Measurements from ENCODE around the gene MBOAT2.

DNA sequence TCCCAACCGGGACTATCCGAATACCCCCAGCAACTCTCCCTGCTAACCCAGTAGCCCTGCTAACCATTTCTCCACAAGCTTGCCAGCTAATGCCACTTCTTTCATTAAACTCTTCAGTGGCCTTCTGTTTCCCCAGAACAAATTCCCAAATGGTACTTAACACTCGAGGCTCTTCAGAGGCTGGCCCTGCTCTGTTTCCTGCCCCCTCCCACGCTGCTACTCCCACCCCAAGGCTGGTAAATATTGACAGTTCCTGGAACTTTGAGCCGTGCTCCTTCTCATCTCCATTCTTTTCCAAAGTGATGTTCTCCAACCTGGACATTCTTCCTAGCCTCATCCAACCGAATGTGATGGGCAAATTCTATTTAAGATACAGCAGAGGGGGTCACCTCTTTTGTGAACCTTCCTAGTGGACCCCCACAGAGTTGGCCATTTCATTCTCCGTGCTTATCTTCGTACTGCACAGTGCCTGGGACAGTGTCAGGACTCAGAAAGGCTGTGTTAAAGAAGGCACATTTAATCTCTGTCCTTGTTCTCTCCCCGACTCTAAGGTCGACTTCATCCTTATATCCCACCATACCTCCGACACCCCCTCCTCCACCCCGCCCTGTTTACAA is 162.9 kb downstream of the MBOAT2 start:
- TF ChIP-seq, protein P1, sequence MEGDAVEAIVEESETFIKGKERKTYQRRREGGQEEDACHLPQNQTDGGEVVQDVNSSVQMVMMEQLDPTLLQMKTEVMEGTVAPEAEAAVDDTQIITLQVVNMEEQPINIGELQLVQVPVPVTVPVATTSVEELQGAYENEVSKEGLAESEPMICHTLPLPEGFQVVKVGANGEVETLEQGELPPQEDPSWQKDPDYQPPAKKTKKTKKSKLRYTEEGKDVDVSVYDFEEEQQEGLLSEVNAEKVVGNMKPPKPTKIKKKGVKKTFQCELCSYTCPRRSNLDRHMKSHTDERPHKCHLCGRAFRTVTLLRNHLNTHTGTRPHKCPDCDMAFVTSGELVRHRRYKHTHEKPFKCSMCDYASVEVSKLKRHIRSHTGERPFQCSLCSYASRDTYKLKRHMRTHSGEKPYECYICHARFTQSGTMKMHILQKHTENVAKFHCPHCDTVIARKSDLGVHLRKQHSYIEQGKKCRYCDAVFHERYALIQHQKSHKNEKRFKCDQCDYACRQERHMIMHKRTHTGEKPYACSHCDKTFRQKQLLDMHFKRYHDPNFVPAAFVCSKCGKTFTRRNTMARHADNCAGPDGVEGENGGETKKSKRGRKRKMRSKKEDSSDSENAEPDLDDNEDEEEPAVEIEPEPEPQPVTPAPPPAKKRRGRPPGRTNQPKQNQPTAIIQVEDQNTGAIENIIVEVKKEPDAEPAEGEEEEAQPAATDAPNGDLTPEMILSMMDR (conservative IDR thresholded peaks at IDR 0.05 in 1 of 2, IDR thresholded peaks at IDR 0.05 in 1 of 2; ENCODE audit: extremely low read depth in 1 of 2, insufficient read depth in 1 of 2, low read depth in 1 of 2, low read length in 2 of 2) = no peak
- TF ChIP-seq EZH2 (IDR thresholded peaks at IDR 0.05; ENCODE audit: borderline replicate concordance, low read length) = no peak
